ENCODE data around the gene GRM2. TPM values are rescaled to one million over a fixed set of nuclear protein-coding genes. Genes with fewer than 3 reads are reported as not detected.

GRM2 gene
- total RNA-seq, 6 donors from 2014 or later: 0.10 to 1.0 (median 0.30) TPM; not detected in 1

DNA sequence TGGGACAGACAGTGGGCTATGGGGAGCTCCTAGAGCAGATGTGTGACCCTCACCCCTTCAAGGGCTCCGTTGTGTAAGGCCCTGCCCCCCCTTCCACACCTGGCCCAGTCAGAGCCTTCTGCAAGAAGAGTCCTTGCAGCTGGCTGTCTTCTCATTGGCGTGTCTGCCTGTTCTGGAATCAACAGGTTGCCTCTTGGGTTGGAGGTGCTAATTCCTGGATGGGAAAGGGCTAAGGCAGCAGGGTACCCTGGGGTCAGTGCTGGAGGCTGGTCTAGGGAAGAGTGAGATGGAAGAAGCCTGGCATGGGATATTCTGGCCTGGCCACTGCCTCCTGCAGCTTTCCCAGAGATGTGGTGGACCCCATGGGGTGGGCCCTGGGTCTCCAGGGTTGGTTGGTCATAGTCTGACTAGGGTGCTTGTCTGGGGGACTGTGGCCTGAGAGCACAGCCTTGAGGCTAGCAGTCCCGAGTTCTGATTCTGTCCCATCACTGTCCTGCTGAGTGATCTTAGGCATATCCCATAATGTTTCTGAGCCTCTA is 30.7 kb upstream of the GRM2 start:
- ATAC-seq (ENCODE audit: low FRiP score in 2 of 2) (no peak), DNase-seq (no peak)
- Histone ChIP-seq H3K27ac (no peak overlapping the region), H3K36me3 (peaks cover 0 to 11% (median 5%) of the 10 kb centered on the region in 4 donors), H3K4me1 (peaks cover 19 to 52% (median 30%) of the 10 kb centered on the region in 4 donors), H3K9me3 (no peaks in the 10 kb centered on the region), H3K27me3 (no peaks in the 10 kb centered on the region), H3K4me3 (no peak overlapping the region)
- WGBS, 2 donors: 89 to 100% methylated on average over 3 of the region's 3 CpGs
- TF ChIP-seq EP300 (IDR thresholded peaks at IDR 0.05) (no peak), POLR2A (IDR thresholded peaks at IDR 0.05) (no peak), POLR2AphosphoS5 (IDR thresholded peaks at IDR 0.05) (no peak), CTCF (IDR thresholded peaks at IDR 0.05) (no peak)

DNA sequence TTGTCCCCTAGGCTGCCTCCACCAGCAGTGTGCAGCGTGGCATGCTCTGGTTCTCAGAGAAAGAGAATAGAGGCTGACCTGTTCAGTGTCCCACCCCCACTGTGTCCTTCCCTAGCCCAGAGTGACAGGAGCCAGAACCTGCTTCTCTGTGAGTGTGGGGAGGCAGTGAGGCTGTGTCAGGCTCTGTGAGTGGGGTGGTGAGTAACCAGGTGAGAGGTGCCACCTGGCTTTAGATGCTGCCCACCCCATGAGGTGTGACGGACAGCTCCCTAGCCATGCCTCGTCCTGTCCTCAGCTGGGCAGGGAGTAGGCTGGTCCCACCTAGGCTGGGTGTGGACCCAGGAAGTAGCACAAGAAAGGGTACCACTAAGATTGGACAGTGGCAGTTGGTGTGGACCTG is 29.5 kb upstream of the GRM2 start:
- Histone ChIP-seq H3K9me3 (no peaks in the 10 kb centered on the region), H3K27me3 (no peaks in the 10 kb centered on the region), H3K4me1 (peaks cover 24 to 58% (median 36%) of the 10 kb centered on the region in 4 donors), H3K36me3 (peaks cover 0 to 11% (median 5%) of the 10 kb centered on the region in 4 donors), H3K4me3 (no peak overlapping the region), H3K27ac (no peak overlapping the region)
- DNase-seq (no peak), ATAC-seq (ENCODE audit: low FRiP score in 2 of 2) (no peak)
- WGBS, 2 donors: 94 to 100% methylated on average over 1 to 3 of the region's 3 CpGs
- TF ChIP-seq EP300 (IDR thresholded peaks at IDR 0.05) (no peak), POLR2AphosphoS5 (IDR thresholded peaks at IDR 0.05) (no peak), CTCF (IDR thresholded peaks at IDR 0.05) (no peak), POLR2A (IDR thresholded peaks at IDR 0.05) (no peak)

GRCh38 chr3:51678186-51678585 is 28.7 kb upstream of the GRM2 start:
- ATAC-seq (ENCODE audit: low FRiP score in 2 of 2) (no peak), DNase-seq (no peak)
- Histone ChIP-seq H3K27ac (no peak overlapping the region), H3K4me3 (no peak overlapping the region), H3K36me3 (peaks cover 0 to 11% (median 5%) of the 10 kb centered on the region in 4 donors), H3K4me1 (peaks cover 21 to 55% (median 29%) of the 10 kb centered on the region in 4 donors), H3K9me3 (no peaks in the 10 kb centered on the region), H3K27me3 (no peaks in the 10 kb centered on the region)
- TF ChIP-seq CTCF (IDR thresholded peaks at IDR 0.05) (no peak), POLR2A (IDR thresholded peaks at IDR 0.05) (no peak), POLR2AphosphoS5 (IDR thresholded peaks at IDR 0.05) (no peak), EP300 (IDR thresholded peaks at IDR 0.05) (no peak)
- 100% methylated on average over 1 of the region's 1 CpG; no CpG with 5 or more reads in 1 of the 2 donors for WGBS, 2 donors

- Histone ChIP-seq H3K36me3 (peaks cover 0 to 11% (median 5%) of the 10 kb centered on the region in 4 donors), H3K27me3 (no peaks in the 10 kb centered on the region), H3K9me3 (no peaks in the 10 kb centered on the region), H3K4me3 (no peak overlapping the region), H3K27ac (no peak overlapping the region), H3K4me1 (peaks cover 21 to 51% (median 26%) of the 10 kb centered on the region in 4 donors)
- TF ChIP-seq EP300 (IDR thresholded peaks at IDR 0.05): no peak
- TF ChIP-seq POLR2A (IDR thresholded peaks at IDR 0.05): no peak
- no peak for TF ChIP-seq CTCF (IDR thresholded peaks at IDR 0.05)
- no peak for TF ChIP-seq POLR2AphosphoS5 (IDR thresholded peaks at IDR 0.05)
- ATAC-seq (ENCODE audit: low FRiP score in 2 of 2) (no peak), DNase-seq (no peak)
- 87 to 100% methylated on average over 1 to 2 of the region's 2 CpGs for WGBS, 2 donors
Observed at GRCh38 chr3:51678641-51679040, 28.2 kb upstream of the GRM2 start.

DNA sequence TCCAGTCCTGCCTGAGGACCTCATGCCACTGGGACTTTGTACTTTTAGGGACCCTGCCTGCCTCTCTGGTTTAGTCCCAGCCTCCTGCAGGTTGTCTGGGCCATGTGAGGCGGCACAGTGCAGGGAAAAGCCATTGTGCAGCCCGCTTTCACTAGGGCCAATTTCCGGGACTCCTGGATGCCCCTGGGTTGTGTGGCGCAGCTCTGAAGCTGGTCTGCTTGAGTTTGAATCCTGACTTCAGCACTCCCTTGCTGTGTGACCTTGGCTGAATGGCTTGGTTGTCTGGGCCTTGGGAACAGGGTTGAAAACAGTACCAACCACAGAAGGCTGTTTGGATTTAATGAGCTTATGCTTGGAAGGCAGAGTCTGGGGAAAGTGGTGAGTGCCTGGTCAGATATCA is 27.6 kb upstream of the GRM2 start:
- no peaks in the 10 kb centered on the region for H3K27me3 ChIP-seq
- H3K27ac ChIP-seq: peak overlapping the region in 2 of 4 donors; percentile 21 to 54
- H3K9me3 ChIP-seq: no peaks in the 10 kb centered on the region
- peaks cover 0 to 12% (median 11%) of the 10 kb centered on the region in 4 donors for H3K36me3 ChIP-seq
- no peak for TF ChIP-seq POLR2A (IDR thresholded peaks at IDR 0.05)
- no peak for TF ChIP-seq POLR2AphosphoS5 (IDR thresholded peaks at IDR 0.05)
- TF ChIP-seq EP300 (IDR thresholded peaks at IDR 0.05): no peak
- no peak for TF ChIP-seq CTCF (IDR thresholded peaks at IDR 0.05)
- no peak overlapping the region for H3K4me3 ChIP-seq
- no peak for DNase-seq
- WGBS, 2 donors: 96 to 98% methylated on average over 4 of the region's 4 CpGs
- H3K4me1 ChIP-seq: peaks cover 21 to 45% (median 26%) of the 10 kb centered on the region in 4 donors
- ATAC-seq (ENCODE audit: low FRiP score in 2 of 2): no peak
